DND-41 (cell line): ENCODE data around the gene RNF168.

Experiments
- CTCF ChIP-seq: IDR thresholded peaks from 2 replicates; pipeline ENCODE4 v1.5.1; 2012; ENCODE audit warnings: borderline replicate concordance, low read length, moderate library complexity, mild to moderate bottlenecking; ENCODE audit not compliant: poor library complexity, severe bottlenecking; ENCODE audit errors: extremely low read depth
- EZH2 ChIP-seq: IDR thresholded peaks from 3 replicates; pipeline ENCODE4 v1.6.1; 2012; ENCODE audit warnings: borderline replicate concordance, low read depth, mild to moderate bottlenecking, moderate library complexity, low read length, inconsistent platforms; ENCODE audit not compliant: severe bottlenecking

GRCh38 chr3:196531418-196531817 is 27.9 kb upstream of the RNF168 start:
- TF ChIP-seq CTCF = no peak
- no peak for TF ChIP-seq EZH2
